Measurements from ENCODE around the gene VSTM2L.
"Not testable (repeated sequence)": the region's sequence is repeated elsewhere in the genome, so short reads cannot be mapped to it uniquely, and the experiment has no call there.

The VSTM2L gene

GRCh38 chr20:37961066-37961465, 58.1 kb downstream of the VSTM2L start:
- TF ChIP-seq CTCF (IDR thresholded peaks at IDR 0.05; ENCODE audit: low read length, missing control alignments): no peak
- DNase-seq (ENCODE audit: low read depth): no peak
- H3K4me3 ChIP-seq (replicated peaks; ENCODE audit: low read depth, low read length): no peak overlapping the region

- H3K4me3 ChIP-seq (replicated peaks; ENCODE audit: low read depth, low read length); DNase-seq (ENCODE audit: low read depth): not testable (repeated sequence)
These were observed 60.6 kb downstream of the VSTM2L start for GRCh38 chr20:37963483-37963882.

DNA sequence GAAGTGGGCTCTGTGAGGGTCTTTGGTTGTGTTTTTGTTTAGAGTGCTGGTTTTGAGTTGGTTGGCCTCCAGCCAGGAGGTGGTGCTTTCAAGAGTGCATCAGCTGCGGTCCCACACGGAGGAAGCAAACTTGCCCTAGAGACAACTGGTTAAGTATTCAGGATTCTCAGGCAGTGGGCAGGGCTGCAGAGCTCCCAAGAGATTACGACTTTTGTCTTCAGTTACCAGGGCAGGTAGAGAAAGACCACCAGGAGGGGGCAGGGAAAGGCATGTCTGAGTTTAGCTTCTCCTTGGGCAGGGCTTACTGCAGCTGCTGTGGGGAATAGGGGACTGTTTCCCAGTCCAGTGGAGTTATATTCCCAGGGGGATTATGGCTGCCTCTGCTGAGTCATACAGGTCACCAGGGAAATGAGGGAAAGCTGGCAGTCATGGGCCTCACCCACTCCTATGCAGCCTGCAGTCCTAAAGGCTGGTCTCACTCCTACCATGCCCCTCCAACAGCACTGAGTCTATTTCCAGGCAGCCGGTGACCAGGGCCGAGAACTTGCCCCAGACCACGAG, 66.0 kb downstream of the VSTM2L start:
- no peak for DNase-seq (ENCODE audit: low read depth)
- no peak overlapping the region for H3K4me3 ChIP-seq (replicated peaks; ENCODE audit: low read depth, low read length)
- TF ChIP-seq CTCF (IDR thresholded peaks at IDR 0.05; ENCODE audit: low read length, missing control alignments): no peak

- no peak overlapping the region for H3K4me3 ChIP-seq (replicated peaks; ENCODE audit: low read depth, low read length)
- DNase-seq (ENCODE audit: low read depth): no peak
- TF ChIP-seq CTCF (IDR thresholded peaks at IDR 0.05; ENCODE audit: low read length, missing control alignments): no peak
These were observed 67.3 kb downstream of the VSTM2L start for GRCh38 chr20:37969949-37970855.

GRCh38 chr20:37970856-37971245, 67.9 kb downstream of the VSTM2L start:
- DNase-seq (ENCODE audit: low read depth): no peak
- no peak overlapping the region for H3K4me3 ChIP-seq (replicated peaks; ENCODE audit: low read depth, low read length)
- TF ChIP-seq CTCF (IDR thresholded peaks at IDR 0.05; ENCODE audit: low read length, missing control alignments): no peak

GRCh38 chr20:37971561-37972127, 68.7 kb downstream of the VSTM2L start:
- H3K4me3 ChIP-seq (replicated peaks; ENCODE audit: low read depth, low read length): no peak overlapping the region
- TF ChIP-seq CTCF (IDR thresholded peaks at IDR 0.05; ENCODE audit: low read length, missing control alignments): no peak
- DNase-seq (ENCODE audit: low read depth): no peak

DNA sequence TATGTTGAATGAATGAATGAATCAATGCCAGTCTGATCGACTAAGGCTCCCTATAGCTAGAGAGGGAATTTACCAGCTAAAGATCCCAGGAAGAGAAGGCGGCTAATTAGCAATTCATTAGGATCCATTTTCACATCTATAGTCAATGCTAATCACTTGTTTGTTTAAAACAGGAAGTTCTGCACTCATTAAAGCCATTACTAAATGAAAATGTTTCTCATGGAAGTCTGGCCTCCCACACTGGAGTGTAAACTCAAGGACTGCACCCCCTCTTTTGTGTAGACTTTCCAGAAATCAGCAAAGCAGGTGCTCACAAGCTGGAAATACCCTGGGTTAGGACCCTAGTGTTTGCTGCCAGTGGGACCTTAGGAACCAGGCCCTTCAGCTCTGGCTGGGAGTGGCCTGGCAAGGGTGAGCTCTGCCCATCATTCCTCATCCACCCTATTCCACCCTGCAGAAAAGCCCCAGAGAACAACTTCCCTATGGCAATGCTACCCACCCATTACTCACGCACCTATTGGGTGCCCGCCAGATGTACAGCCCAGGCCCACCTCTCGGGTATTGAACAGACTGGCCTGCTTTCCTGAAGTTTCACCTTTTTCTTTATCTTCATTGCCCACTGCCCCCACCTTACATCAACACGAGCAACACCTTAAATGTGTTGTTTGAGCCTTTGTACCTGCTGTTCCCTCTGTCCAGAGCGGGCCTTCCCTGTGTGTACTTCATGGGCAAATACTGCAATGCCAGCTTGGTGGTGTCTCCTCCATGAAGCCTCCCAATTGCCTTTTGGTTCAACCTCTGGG, 69.5 kb downstream of the VSTM2L start:
- TF ChIP-seq CTCF (IDR thresholded peaks at IDR 0.05; ENCODE audit: low read length, missing control alignments): no peak
- no peak overlapping the region for H3K4me3 ChIP-seq (replicated peaks; ENCODE audit: low read depth, low read length)

More for the DNA sequence above, 69.5 kb downstream of the VSTM2L start:
- no peak for DNase-seq (ENCODE audit: low read depth)
